Adipocyte (in vitro differentiated cells): Measurements from ENCODE around the gene MRPS6.

ENCODE experiments used
- DNase-seq: peaks from one replicate; pipeline ENCODE4 v3.0.0-alpha.2; 2015; ENCODE audit warnings: low read depth
- H3K27me3 ChIP-seq: replicated peaks from 2 replicates; pipeline ENCODE4 v1.7.0; 2013; ENCODE audit warnings: mild to moderate bottlenecking, low read length, moderate library complexity; ENCODE audit not compliant: control insufficient read depth, insufficient read depth
- H3K36me3 ChIP-seq: 2 replicates; pipeline ENCODE4 v1.7.0; 2013; ENCODE audit warnings: low read length, mild to moderate bottlenecking, moderate library complexity; ENCODE audit not compliant: control insufficient read depth, insufficient read depth, severe bottlenecking
- H3K4me1 ChIP-seq: 2 replicates; pipeline ENCODE4 v1.7.0; 2013; ENCODE audit warnings: mild to moderate bottlenecking, low read length, moderate library complexity; ENCODE audit not compliant: control insufficient read depth, insufficient read depth
- H3K4me3 ChIP-seq: 2 replicates; pipeline ENCODE4 v1.7.0; 2013; ENCODE audit warnings: mild to moderate bottlenecking, low read length, moderate library complexity
- H3K9ac ChIP-seq: 2 replicates; pipeline ENCODE4 v1.7.0; 2013; ENCODE audit warnings: mild to moderate bottlenecking, low read length, moderate library complexity
- H3K9me3 ChIP-seq: 2 replicates; pipeline ENCODE4 v1.7.0; 2013; ENCODE audit warnings: mild to moderate bottlenecking, low read length, moderate library complexity; ENCODE audit not compliant: control insufficient read depth

The MRPS6 gene

DNA sequence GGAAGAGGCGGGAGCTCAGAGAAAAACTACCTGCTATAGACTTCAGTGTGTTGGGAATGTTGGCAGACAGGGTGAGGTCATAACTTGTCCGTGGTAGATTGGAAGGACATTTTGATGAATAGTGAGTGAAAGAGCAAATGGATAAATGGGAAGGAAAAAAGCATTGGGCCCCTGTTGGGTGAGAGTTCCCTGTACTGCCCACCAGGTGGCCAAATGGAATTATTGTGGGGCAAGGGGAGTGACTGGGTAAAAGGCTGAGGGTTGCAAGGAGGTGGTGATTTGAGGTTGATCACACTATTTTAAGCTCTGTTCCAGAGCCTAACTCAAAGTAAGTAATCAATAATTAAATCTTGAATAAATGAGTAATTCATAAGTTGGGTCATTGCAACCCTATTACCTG is 60.4 kb downstream of the MRPS6 start:
- Histone ChIP-seq H3K36me3 (peaks cover 10% of the 10 kb centered on the region), H3K9ac (no peak overlapping the region), H3K27me3 (no peaks in the 10 kb centered on the region), H3K9me3 (no peaks in the 10 kb centered on the region), H3K4me1 (peaks cover 38% of the 10 kb centered on the region), H3K4me3 (no peak overlapping the region)
- no peak for DNase-seq

DNA sequence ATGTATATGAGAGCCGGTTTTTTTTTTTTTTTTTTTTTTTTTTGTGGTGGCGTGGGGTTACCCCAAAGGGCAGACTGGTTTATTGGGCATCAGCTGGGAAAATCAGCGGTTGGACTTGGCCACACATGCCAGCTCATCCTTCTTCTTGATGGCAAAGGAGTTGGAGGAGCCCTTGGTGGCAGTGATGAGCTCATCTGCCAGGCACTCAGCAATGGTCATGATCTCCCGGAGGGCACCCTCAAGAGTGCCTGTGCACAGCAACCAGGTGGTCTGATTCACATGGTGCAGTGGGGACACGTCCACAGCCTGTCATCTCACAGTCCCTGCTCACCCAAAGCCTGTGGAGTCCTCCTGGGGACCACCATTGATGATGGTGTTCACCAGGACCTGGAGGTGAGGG is 62.0 kb downstream of the MRPS6 start:
- peaks cover 10% of the 10 kb centered on the region for H3K36me3 ChIP-seq
- H3K4me1 ChIP-seq = peaks cover 23% of the 10 kb centered on the region
- no peak for DNase-seq
- no peak overlapping the region for H3K4me3 ChIP-seq
- H3K27me3 ChIP-seq = no peaks in the 10 kb centered on the region
- no peak overlapping the region for H3K9ac ChIP-seq
- no peaks in the 10 kb centered on the region for H3K9me3 ChIP-seq

DNA sequence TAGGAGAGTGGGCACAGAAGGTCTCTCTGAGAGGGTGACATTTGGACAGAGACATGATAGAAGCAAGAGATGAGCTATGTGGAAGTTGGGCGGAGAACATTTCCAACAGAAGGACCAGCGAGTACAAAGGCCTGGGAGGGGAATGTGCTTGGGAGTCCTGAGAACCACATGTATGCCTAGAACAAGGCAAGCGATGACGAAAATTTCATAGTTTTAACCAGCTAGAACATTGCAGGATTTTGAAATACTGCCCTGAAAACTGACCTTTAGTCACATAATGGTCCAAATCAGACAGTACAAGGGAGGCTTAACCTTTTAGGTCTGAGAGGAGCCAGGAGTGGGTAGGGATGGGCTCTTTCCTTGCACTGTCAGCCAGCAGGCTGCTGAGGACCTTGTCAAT is 68.0 kb downstream of the MRPS6 start:
- H3K9ac ChIP-seq = no peak overlapping the region
- peaks cover 23% of the 10 kb centered on the region for H3K36me3 ChIP-seq
- peaks cover 9% of the 10 kb centered on the region for H3K4me1 ChIP-seq
- H3K9me3 ChIP-seq = no peaks in the 10 kb centered on the region
- no peak for DNase-seq
- no peaks in the 10 kb centered on the region for H3K27me3 ChIP-seq
- H3K4me3 ChIP-seq = no peak overlapping the region

DNA sequence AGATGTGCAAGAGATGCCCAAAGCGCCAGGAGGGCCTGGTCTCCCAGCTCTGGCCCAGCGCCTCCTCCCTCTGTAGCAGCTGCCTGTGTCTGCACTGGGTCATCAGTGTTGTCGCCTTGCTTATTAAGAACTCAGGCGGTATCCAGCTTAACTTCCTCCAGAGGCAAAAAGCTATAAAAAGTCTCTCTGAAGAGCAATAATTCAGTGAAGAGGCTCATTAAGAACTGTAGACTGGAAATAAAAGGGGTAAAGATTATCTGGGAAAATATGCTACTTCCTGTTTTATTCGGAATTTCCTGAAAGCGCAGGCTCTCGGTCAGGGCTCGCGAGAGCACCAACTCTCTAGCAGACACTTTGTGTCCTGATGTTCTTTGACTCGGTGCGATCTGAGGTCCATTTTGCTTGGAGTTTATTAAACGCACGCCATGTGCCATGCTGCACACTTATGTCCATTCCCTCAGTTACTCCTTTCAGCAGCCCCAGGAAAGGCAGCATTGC is 70.4 kb downstream of the MRPS6 start:
- no peaks in the 10 kb centered on the region for H3K27me3 ChIP-seq
- DNase-seq = no peak
- H3K4me1 ChIP-seq = peaks cover 24% of the 10 kb centered on the region
- H3K4me3 ChIP-seq = no peak overlapping the region
- no peaks in the 10 kb centered on the region for H3K9me3 ChIP-seq
- H3K9ac ChIP-seq = no peak overlapping the region
- peaks cover 23% of the 10 kb centered on the region for H3K36me3 ChIP-seq

DNA sequence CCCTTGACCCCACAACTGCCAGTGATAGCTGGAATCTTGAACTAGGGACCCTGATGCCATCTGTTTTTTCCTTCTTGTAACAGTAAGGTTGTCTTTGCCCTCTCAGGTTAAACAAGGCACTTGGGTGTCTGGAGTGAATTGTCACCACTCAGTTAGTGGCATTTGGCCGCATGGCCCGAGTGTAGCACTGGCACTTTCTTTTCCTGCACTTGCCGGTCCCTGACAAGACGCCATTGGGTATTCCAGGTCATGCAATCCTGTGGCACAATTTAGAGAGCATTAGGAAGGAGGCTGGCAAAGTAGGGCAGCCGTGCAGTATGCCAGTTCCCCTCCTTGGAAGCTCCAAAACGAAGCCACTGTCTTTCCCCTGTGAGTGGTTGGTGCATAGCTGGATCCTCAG is 70.8 kb downstream of the MRPS6 start:
- H3K4me1 ChIP-seq = peaks cover 26% of the 10 kb centered on the region
- H3K9me3 ChIP-seq = no peaks in the 10 kb centered on the region
- H3K27me3 ChIP-seq = no peaks in the 10 kb centered on the region
- peaks cover 23% of the 10 kb centered on the region for H3K36me3 ChIP-seq
- no peak overlapping the region for H3K9ac ChIP-seq
- DNase-seq = no peak
- H3K4me3 ChIP-seq = no peak overlapping the region

DNA sequence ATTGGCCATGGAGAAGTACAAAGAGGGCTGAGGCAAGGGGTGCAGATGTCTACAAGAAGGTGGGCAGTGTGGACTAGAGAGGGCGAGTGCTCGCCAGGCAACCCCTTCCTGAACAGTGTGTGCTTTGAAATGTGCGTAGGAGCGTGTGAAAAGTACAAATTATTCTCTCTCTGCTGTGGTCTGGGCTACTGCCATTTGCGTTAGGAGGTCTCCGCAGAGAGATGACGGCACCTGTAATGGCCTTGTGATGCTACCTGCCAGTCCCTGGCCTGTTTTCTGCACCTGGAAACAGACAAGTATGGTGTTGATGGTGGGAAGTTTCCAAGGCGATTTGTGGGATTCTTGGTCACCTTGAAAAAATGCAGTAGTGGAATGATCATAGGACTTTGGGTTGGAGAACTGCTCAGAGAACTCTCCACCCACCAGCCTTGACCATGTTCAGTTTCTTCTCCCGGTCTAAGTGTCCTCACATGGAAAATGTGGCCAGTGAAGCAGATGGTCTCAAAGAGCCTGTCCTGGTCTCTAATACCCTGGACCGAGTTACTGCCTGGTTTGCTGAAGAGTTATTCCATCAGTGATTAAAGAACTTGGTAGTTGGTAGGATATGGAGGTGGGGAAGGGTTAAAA is 74.5 kb downstream of the MRPS6 start:
- Histone ChIP-seq H3K27me3 (no peaks in the 10 kb centered on the region), H3K36me3 (peaks cover 14% of the 10 kb centered on the region), H3K4me1 (peaks cover 17% of the 10 kb centered on the region), H3K4me3 (peak overlapping the region; percentile 13), H3K9me3 (no peaks in the 10 kb centered on the region), H3K9ac (no peak overlapping the region)
- DNase-seq = no peak

DNA sequence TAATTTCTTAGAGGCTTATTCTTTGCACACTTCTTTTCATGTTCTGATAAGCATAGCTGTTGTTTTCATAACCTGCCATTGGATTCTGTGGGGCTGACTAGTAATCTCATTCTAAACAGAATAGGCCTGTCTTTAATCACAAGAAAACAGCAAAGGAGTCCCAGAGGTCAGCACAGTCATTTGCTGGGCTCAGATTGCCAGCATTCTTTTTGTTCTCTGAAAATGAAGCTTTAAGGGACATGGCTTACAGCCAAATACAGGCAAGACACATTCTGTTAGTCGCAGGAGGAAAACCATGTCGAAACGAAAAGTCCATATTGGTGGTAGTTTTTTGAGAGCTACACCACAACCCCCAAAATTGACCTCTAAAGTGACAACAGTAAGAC is 75.0 kb downstream of the MRPS6 start:
- Histone ChIP-seq H3K27me3 (no peaks in the 10 kb centered on the region), H3K9ac (no peak overlapping the region), H3K4me3 (peak overlapping the region; percentile 13), H3K9me3 (no peaks in the 10 kb centered on the region), H3K4me1 (peaks cover 17% of the 10 kb centered on the region), H3K36me3 (peaks cover 10% of the 10 kb centered on the region)
- DNase-seq = peak; percentile 44

DNA sequence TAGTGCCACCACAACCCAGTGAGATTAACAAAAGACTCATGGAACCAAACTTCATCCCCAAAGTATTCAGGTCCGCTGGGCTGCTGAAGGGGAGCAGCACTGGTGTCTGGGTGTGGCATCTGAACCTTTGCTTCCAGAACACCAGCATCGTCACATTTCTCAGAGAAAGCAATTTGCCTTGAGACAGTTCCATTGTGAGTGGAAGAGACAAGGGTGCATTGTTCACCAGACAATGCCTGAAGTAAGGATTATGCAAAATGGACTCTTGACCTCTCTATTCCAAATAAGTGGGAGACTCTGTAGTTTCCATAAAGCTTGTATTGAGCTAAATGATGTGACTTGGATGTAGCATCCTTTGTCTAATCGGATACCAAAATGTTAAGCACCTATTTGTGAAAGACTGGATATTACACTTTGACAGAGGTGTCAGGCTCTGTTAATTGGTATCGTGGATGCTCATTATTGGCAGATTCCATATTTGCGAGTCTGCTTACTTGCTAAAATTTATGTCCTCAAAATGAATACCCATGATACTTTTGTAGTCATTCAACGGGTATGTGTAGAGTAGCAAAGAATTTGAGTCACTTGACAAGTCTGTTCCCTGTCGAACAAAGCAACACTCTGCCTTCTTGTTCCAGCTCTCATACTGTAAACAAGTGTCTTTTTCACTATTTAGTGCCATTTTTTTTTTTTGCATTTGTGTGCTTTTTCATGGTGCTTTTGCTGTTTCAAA is 75.6 kb downstream of the MRPS6 start:
- H3K27me3 ChIP-seq = no peaks in the 10 kb centered on the region
- DNase-seq = no peak
- H3K9ac ChIP-seq = no peak overlapping the region
- H3K4me3 ChIP-seq = peak overlapping the region; percentile 14
- H3K4me1 ChIP-seq = peaks cover 17% of the 10 kb centered on the region
- H3K9me3 ChIP-seq = no peaks in the 10 kb centered on the region
- H3K36me3 ChIP-seq = peaks cover 4% of the 10 kb centered on the region

DNA sequence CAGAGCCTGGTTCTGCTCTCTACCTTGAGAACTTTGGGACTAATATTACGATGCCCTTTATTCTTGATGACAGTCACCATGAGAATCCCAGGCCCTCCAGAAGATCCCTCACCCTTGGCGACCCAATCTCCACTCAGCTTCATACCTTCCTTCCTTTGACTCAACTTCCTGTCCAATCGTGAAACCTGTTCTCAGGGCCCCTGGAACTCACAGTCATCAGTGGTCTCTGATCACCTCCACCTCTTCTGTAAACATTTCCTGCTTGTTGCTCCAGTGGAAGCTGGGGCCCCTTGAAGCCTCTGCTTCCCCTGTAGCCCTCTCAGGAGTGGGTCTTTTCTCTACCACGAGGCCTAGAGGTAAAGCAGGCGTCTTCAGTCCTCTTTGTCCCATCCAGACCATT is 79.1 kb downstream of the MRPS6 start:
- no peaks in the 10 kb centered on the region for H3K27me3 ChIP-seq
- peaks cover 37% of the 10 kb centered on the region for H3K4me1 ChIP-seq
- DNase-seq = no peak
- no peaks in the 10 kb centered on the region for H3K36me3 ChIP-seq
- no peak overlapping the region for H3K9ac ChIP-seq
- H3K9me3 ChIP-seq = no peaks in the 10 kb centered on the region
- no peak overlapping the region for H3K4me3 ChIP-seq

DNA sequence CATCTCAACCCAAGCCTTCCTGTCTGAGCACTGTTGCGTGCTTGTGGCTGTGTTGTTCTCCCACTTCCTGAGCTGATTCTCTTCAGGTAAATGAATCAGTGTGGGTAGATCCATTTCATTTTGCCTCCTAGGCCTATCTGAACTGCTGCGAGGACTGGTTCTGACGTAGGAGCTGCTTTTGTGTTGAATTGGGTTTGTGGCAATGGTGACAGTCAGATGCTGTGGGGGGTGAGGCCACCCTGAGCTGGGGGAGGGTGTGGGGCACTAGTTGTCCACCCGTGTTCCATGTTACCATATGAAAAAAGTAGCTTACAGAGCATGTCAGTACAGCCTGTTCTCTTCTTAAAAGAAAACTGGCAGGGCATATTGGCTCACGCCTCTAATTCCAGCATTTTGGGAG is 81.5 kb downstream of the MRPS6 start:
- Histone ChIP-seq H3K4me3 (no peak overlapping the region), H3K9me3 (no peaks in the 10 kb centered on the region), H3K9ac (no peak overlapping the region), H3K4me1 (peaks cover 24% of the 10 kb centered on the region), H3K36me3 (no peaks in the 10 kb centered on the region), H3K27me3 (no peaks in the 10 kb centered on the region)
- no peak for DNase-seq

DNA sequence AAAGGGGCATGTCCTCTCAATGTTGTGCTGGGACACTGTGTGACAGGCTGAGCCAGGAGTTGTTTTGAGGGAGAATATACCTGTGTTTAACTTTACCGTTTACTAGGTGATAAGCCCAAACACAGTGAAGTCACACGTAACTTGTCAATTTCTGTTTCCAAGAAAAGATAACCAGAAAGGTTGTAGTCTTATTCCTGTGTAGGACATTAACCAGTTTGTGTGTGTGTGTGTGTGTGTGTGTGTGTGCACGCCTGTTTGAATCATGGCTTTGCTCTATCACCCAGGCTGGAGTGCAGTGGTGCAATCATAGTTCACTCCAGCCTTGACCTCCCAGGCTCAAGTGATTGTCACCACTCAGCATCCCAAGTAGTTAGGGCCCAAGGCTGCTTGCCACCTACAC is 83.6 kb downstream of the MRPS6 start:
- Histone ChIP-seq H3K36me3 (no peaks in the 10 kb centered on the region), H3K9ac (no peak overlapping the region), H3K27me3 (no peaks in the 10 kb centered on the region), H3K4me1 (peaks cover 24% of the 10 kb centered on the region), H3K9me3 (no peaks in the 10 kb centered on the region), H3K4me3 (no peak overlapping the region)
- no peak for DNase-seq
